GM19043 (cell line): Measurements from ENCODE around the gene HNRNPDL.
"Not testable (repeated sequence)": the region's sequence is repeated elsewhere in the genome, so short reads cannot be mapped to it uniquely, and the experiment has no call there.

Source experiments
- ATAC-seq: cut with Tn5 transposase; IDR thresholded peaks from one replicate; pipeline ENCODE4 v1.9.1; 2021; ENCODE audit warnings: low read depth; ENCODE audit not compliant: unreplicated experiment

HNRNPDL gene

DNA sequence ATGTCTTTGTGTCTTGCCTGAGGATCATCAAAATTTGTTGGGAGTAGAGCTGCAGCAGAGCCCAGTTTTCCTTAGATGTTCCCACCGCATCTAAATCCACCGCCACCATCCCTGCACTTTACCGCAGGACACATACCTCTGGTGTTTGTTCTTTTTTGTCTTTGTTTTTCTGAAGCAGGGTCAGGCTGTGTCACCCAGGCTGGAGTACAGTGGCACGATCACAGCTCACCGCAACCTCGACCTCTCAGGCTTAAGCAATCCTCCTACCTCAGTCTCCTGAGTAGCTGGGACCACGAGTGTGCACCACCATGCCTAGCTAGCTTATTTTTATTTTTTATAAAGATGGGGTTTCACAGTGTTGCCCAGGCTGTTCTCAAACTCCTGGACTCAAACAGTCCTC is 4.7 kb upstream of the HNRNPDL start:
- no peak for ATAC-seq

DNA sequence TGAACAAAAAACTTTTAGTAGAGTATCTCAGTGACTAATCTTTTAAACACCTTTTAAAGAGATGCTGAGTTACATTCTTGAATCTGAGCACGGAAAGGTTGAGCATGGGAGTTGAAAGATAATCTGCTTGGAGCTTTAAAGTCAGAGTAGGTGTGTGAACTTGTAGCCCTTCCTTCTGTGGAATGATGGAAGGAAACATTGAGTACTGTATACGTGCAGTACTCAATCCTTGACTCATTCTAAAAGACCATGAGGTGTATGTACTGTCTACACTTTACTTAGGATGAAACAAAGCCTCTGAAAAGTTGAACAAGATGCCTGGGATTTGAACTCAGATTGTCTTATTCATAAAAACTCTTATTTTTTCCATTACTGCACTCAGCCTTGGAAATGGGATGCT is 3.5 kb upstream of the HNRNPDL start:
- no peak for ATAC-seq

DNA sequence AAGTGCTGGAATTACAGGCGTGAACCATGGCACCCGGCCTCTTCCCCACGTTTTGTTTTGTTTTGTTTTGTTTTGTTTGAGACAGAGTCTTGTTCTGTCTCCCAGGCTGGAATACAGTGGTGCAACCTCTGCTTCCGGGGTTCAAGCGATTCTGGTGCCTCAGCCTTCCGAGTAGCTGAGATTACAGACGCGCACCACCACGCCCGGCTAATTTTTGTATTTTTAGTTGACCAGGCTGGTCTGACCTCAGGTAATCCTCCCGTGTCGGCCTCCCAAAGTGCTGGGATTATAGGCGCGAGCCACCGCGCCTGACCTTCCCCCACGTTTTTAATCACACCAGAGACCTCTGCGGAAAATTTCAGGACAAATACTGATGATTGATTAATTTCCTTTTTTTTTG is 2.3 kb upstream of the HNRNPDL start:
- ATAC-seq = no peak

DNA sequence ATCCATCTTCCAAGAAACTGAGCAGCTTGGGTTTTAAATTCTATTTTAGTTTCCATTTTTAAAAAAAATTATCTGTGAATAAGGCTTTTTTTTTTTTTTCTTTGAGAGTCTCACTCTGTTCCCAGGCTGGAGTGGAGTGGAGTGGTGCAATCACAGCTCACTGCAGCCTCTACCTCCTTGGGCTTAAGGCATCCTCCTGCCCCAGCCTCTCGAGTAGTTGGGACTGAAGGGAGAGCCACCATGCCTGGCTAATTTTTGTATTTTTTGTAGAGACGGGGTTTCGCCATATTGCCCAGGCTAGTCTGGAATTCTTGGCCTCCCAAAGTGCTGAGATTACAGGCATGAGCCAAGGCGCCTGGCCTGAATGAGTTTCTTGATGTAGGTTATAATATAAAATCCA is 1.6 kb upstream of the HNRNPDL start:
- ATAC-seq = no peak

DNA sequence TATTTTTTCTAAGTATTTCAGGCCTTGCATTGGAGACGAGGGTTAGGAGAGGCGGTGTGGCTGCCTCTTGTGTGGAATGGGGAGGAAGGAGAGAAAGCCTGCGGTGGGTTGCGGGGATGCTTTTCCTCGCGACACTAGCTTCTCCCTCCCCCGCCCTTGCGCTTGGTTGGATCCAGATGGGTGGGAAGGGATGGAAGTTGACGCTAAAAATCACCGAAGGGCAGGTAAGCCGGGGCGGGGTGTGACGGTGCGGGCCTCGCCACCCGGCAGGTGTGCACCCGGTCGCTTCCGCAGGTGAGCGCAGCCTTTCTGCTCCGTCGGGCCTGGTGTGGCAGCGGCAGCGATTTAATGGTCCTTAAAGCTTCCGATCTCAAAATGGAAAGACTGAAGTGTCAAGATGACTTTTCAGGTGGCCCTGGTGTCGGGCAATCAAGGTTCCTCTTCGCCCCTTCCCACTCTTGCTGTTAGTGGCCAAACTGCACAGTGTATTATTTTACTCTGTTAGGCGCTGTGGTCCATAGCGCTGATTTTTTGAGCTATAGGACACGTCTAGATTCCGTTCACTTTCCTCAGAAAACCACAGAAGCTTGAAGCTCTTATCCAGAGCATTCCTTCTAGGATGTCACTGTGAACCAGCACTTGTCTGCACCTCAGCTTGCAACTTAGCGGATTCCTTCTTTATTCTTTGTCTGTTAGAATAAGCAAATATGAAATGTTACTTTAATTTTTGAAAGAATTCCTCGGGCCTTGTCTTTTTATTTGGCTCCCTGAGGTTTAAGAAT is 893 bp upstream of the HNRNPDL start:
- ATAC-seq = no peak

DNA sequence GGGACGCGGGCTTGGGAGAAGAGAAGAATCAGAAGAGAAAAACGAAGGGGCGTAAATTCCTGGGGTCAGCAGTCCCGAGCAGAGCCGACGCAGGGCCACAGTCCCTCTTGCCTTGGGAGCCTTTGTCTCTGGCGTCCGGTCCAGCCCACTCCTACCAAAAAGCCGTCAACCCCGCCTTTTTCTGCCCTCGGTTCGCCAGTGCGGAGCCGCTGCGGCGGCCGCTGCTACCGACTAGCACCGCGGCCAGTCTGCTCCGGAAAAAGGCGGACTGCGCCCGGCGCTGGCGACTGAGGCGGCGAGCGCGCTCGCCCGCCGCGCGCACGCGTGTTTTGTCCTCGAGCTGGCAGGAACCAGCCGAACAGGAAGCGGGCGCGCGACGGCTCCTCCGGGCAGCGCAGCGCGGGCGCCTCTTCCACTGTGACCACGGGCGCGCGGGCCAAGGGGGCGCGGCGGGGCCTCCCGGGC is 502 bp downstream of the HNRNPDL start:
- peak; percentile 13 for ATAC-seq

DNA sequence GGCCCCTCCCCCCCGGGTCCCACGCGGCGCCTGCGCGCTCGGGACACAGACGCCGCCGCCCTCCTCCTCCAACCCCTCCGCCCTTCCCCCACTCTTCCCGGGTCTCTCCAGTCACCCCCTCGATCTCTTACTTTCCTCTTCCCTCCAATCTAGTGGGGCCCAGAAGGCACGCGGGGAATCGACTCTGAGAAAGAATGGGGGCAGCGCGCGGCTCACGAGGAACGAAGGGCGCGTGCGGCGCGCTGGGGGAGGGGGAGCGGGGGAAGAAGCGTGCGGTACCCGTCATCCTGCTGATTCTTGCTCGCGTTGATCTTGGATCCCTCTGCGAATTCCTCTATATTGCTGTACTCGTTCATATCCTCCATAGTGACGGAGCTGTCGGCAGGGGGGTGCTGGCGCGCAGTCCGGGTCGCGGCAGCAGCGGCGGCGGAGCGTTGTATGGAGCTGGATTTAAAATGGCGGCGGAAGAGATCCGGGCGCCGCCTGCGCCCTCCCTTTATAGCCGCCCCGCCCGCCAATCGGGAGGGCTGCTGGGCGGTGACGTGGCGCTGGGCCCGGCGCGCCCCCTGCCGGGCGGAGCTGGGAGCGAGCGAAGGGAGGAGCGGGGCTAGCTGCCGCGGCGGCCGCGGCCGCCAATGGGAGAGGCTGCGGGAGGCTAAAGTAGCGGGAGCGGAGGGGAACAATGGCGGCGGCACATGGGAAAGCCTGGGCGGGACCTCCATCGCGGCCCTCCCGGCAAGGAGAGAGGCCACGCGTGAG is 1.1 kb downstream of the HNRNPDL start:
- peak; percentile 43 for ATAC-seq

DNA sequence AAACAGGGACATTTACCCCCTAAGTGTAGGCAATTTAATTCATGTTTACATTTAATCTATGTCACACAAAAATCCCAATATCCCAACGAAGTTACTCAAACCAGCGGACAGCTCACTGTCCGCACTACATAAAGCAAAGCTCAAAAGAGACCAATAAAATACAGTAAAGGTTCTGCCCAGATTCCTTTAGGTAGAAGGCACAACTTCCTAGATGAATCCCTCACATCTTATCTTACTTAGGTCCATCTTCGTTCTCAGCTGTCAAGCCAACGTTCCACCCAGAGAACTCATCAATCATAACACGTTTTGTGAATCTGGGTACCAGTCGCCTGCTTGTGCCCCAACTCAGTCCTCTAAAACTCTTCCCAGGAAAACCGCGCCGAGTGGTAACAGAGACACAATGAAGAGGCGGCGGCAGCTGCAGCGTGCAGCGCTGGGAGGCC is 1.7 kb downstream of the HNRNPDL start:
- ATAC-seq = no peak

DNA sequence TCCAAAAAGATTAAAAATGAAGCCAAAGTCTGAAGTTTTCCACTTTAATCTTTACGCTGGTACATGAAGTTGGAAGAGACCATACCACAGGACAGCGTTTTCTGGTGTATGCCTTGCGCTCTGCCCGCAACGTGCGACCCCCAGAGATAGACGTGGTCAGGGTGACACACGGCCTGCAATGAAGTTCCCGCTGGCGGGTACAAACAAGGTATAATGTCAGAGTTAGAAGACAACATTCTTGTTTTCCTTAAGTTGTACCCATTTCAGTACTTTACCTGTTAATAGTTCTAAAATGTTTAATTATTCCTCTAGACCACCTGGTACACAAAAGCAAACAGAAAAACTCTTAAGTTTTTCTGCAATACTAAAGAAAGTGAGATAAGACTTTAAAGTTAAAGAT is 4.8 kb downstream of the HNRNPDL start:
- no peak for ATAC-seq

DNA sequence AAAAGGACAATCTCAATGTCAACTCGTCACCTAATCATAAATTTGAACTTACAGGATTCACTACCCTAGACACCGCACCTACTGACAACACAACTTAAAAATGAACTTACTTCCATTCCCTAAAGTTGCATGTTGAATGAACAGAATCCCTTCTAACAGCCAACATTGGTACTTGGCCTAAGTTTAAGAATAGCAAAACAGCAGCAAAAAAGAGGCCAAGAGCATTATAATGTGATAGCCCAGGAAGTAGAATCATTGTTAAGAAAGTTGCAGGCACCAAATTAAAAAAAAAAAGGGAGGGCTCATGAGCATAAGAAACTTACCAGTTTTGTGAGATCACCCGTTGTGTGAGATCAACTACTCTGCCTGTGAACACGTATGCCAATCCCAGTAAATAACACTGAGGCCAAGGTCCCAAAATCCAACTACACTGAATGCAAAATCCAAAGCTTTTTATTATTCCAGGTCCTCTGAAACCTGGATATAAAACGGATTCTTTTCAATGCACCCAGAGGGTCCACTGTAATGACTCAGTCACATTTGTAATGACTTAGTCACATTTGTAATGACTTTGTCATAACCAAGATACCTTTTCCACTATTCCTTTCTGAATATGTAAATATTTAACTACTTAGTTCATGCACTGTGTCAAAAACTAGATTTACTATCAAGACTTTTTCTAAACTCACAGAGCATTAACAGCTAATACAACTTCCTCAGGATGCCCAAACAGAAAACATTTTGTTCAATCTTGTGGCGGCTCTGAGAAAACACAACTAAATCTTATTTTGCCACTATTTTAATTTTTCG is 6.8 kb downstream of the HNRNPDL start:
- no peak for ATAC-seq

DNA sequence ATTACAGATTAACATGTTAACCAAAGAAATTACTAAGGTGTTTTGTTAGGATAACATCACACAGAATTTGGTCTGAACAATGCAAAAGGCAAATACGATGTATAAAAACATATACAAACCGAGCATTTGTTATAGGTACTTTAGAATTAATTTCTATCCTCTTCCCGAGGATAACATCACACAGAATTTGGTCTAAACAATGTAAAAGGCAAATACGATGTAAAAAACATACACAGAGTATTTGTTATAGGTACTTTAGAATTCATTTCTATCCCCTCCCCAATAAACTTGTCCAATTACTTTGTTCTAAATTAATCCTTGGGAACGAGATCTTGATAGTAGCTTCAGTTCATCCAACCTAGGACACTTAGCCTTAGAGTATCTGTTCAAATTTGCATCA is 7.6 kb downstream of the HNRNPDL start:
- no peak for ATAC-seq

DNA sequence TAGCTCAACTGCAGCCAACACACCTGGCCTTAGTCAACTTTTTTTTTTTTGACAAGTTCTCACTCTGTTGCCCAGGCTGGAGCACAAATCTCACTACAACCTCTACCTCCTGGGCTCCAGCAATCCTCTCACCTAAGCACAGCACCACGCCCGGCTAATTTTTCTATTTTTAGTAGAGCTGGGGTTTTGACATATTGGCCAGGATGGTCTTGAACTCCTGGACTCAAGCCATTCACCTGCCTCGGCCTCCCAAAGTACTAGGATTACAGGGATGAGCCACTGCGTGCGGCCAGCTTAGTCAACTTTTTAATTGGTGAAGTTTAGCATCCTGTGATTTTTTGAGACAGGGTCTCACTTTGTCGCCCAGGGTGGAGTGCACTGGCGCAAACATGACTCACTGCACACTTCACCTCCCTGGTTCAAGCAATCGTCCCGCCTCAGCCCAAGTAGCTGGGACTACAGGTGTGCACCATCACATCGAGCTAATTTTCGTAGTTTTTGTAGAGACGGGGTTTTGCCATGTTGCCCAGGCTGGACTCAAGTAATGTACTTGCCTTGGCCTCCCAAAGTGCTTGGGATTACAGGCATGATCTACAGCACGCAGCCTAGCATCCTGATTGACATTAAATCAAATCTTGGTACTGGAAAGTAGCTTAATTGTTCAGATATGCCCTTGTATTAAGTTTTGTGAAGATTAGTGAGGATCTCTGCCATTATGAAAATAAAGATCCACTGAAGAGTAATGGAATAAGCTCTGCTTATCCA is 8.3 kb downstream of the HNRNPDL start:
- no peak for ATAC-seq

DNA sequence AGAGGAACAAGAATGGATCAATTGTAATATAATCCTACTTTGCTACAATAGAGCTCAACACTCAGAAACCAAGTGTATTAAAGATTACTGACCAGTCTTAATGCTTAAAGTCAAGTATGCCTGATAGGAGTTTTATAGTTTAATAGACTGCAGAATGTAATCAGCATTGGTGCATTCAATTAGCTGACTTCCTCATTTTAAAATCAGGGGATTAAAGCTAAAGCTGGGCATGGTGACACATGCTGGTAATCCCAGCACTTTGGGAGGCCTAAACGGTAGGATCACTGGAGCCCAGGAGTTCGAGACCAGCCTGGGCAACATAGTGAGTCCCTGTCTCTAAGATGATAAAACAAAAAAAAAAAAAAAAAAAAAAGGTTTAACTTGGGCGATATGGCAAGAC is 10.8 kb downstream of the HNRNPDL start:
- no peak for ATAC-seq

DNA sequence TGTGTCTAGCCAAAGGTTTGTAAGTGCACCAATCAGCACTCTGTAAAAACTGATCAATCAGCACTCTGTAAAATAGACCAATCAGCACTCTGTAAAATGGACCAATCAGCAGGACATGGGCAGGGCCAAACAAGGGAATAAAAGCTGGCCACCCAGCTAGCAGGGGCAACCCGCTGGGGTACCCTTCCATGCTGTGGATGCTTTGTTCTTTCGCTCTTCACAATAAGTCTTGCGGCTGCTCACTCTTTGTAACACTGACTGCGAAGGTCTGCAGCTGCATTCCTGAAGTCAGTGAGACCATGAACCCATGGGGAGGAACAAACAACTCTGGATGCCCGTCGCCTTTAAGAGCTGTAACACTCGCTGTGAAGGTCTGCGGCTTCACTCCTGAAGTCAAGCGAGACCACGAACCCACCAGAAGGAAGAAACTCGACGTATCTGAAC is 14.3 kb downstream of the HNRNPDL start:
- ATAC-seq = no peak

DNA sequence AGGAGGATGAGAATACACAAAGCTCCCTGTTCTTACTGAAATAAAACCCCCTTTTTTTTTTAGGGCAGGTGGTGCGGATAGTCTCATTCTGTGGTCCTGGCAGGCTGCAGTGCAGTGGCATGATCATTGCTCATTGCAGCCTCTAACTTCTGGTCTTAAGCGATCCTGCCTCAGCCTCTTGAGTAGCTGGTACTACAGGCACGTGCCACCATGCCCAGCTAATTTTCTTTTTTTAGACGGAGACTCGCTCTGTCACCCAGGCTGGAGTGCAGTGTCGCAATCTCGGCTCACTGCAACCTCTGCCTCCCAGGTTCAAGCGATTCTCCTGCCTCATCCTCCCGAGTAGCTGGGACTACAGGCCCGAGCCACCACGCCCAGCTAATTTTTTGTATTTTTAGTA is 15.2 kb downstream of the HNRNPDL start:
- not testable (repeated sequence) for ATAC-seq

DNA sequence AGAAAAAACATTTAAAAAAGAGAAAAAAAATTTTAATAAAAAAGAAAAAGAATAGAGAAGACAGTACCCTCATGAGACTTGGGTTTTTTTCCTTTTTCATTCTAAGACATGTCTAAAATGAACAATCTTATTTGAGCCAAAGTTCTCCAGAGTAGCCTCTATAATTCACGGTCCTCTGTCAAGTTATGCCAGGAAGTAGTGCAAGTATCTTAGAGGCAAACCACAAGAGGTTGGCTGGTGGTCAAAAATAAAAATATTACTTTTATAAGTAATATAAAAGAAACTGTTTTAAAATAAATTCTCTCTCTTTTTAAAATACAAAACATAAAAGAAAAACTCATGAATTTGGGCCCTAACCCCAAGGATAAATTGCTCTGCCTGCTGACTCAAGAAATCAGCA is 26.5 kb downstream of the HNRNPDL start:
- ATAC-seq = no peak

DNA sequence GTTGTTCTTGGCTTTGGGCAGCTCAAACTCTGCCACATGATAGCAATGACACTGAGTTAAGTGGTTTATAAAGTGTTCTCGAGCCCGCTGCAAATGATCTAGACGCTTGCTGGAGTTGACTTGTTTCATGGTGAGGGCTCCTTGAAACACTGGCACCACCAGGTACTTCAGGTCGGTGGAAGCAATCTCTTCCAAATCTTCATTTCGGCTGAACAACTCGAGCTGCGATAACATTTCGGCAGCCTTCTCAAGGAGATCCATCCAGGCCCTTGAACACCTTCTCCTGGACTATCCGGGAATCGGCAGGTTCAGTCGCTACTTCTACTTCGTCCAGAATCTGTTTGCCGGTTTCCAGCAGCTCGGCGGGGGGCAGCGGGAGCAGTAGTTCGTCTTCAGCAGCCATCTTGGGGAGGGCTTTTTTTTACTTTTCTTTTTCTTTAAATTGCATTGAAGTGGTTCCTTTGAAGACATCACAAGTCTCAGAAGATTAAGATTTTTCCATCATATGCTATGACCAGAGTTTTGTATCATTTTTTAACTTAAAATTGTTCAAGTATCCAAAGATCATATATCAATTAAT is 28.0 kb downstream of the HNRNPDL start:
- no peak for ATAC-seq

DNA sequence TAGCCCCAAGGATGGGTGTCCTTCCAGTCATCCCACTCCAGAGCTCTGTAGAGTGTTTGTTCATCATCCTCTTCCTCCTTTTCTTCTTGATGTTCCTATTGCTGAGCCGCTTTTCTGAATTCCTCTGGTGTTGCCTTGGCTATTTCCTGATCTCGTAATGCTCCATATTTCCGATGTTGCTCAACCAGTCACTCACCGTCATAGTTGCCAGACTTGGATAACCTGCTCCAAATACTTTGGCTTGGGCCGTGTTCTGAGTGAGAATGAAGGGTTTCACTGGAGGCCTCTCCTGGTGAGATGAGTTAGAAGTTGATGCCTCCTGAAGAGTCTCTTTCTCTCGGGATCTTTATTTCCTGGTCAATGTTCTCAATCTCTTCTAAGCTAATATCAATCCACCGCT is 28.7 kb downstream of the HNRNPDL start:
- ATAC-seq = no peak

DNA sequence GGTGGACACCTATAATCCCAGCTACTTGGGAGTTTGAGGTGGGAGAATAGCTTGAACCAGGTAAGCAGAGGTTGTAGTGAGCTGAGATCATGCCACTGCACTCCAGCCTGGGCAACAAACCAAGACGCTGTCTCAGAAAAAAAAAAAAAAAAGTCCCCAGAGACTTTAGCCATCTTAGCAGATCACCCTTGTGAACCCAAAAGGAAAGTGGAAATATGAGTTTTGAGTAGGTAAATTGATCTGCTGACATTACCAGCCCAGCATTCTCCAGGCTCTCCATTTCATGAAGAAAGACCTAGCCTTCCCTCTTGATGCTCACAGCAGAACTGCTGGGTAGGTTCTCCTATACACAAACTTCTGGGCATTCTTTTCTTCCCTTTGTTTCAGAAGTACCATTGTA is 32.0 kb downstream of the HNRNPDL start:
- no peak for ATAC-seq

DNA sequence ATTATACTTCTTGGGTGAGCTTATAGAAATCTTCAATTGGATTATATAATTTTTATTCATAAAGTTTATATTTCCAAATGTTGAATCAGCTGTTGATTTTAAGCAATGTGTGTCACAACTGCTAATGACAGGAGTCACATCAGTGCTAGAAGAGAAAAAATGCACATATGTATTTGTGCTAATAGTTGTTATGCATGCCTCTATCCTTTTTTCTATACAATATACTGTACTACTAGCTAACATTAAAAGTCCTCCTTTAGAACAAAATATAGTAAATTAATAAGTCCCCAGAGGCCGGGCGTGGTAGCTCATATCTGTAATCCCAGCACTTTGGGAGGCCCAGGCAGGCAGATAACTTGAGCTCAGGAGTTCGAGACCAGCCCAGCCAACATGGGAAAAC is 32.7 kb downstream of the HNRNPDL start:
- ATAC-seq = no peak
